Activated T-cell treated with anti-CD3 and anti-CD28 coated beads for 1 hour (primary cell): ENCODE results near the gene CYLD.
A peak's percentile ranks its signal among the peaks of the same experiment; 100 is the strongest.

Experiments used
- DNase-seq: peaks from one replicate; pipeline ENCODE4 v3.0.0-alpha.2; 2020; ENCODE audit warnings: low read depth

Gene CYLD

DNA sequence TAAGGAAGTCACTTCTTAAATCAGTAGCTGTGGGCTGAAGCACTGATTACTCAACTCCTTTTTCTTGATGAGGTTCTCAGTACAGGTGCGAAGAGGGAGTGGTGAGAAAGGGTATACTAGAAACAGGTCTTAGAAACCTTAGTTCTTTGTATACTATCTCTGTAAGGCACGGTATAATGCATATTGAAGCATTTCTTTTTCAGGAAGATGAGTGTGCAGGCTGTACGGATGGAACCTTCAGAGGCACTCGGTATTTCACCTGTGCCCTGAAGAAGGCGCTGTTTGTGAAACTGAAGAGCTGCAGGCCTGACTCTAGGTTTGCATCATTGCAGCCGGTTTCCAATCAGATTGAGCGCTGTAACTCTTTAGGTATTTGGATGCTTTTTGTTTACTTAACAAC is 39.2 kb downstream of the CYLD start:
- DNase-seq, result no peak

DNA sequence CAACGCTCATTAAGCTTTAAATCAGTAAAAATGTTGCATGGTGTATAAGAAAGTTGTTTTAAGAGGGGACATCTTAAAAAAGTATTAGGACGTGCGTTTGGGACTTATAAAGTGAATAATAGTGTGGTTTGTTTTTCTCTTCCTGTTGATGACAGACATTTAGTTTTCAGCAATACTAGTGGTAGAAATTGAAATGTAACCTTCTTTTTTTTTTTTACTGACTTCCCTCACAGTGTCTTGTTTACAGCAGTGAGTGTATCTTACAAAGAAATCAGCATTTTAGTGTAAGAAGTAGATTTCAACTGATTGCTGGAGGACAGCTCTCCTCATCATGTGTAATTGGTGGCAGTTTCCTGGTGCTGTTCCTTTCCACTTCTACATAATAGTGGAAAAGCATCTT is 39.6 kb downstream of the CYLD start:
- no peak for DNase-seq

DNA sequence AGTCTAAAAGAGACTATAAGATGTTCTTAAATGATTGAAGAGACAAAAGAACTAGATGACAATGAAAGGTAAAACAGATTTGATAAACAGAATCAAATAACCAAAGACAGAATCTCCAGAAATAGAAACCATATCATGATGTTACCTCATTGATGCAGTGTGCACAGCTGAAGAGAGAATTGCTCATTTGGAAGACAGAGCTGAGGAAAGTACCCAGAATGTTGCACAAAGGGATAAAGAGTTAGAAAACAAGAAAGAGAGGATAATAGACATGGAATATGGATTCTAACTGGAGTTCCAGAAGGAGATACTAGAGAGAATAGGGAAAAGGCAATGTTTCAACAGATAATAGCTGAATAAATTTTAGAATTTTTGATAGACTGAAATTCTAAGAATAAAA is 47.9 kb downstream of the CYLD start:
- no peak for DNase-seq

DNA sequence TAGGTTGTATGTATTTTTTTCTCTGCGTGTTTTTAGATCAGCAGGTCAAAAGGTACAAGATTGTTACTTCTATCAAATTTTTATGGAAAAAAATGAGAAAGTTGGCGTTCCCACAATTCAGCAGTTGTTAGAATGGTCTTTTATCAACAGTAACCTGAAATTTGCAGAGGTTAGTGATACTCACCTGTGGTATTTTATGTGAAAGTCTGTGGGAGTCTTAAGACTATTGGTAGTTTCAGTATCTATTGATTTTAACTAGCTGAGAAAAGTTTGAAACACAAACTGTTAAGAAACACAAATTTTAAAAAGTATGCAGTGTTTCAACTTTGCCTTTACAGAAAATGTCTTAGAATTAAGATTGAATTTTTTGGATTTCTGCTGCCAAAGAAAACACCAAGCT is 49.6 kb downstream of the CYLD start:
- DNase-seq, result no peak

DNA sequence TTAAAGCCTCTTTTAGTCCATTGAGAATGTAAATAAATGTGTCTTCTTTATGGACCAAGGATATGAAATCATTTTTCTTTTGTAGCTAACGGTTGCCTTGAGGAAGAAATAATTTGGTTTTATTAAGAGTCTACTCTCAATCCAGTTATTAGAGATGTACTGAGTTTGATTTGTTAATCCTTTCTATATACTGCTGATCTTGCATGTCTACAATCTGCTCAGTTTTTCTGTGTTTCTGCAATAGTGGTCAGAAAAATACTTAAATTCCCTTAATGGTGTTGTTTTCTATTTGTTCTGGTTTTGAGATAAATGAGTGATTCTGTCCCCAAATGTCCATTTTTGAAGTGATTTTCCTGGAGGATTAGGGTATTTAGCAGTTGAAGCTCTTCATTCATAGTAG is 54.9 kb downstream of the CYLD start:
- no peak for DNase-seq

DNA sequence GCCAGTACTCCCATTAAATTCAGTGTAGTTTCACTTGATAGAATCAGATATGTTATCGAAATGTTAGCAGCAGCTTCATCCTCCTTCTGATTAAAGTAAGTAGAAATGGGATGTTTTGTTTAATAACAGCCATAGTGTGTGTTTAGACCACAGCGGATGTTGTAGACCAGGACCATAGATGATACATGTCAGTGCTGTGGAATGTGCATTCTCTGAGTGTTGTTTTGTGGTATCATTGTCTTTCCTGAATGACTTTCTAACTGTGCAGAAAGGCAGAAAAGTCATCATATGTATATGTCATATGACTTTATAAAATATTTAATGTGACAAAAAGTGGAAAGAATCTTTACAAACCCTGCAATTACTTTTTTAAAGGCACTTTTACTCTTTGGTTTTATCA is 55.6 kb downstream of the CYLD start:
- no peak for DNase-seq

DNA sequence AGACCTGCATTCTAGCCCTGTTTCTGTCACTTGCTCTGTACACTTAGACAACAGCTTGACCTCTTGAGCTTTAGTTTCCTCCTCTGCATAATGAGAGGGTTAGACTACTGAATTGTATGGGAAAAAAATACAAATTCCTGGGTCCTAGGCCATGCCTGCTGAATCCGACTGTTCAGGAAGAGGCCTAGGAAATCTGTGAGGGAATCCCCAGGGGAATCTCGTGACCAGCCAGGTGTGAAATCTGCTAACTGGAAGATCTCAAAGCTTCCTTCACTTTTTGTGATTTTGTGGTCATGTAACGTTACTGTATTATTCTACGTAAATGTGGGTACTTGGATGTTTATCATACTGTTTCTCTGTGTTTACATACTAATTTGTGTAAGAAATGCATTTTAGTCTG is 58.2 kb downstream of the CYLD start:
- no peak for DNase-seq

DNA sequence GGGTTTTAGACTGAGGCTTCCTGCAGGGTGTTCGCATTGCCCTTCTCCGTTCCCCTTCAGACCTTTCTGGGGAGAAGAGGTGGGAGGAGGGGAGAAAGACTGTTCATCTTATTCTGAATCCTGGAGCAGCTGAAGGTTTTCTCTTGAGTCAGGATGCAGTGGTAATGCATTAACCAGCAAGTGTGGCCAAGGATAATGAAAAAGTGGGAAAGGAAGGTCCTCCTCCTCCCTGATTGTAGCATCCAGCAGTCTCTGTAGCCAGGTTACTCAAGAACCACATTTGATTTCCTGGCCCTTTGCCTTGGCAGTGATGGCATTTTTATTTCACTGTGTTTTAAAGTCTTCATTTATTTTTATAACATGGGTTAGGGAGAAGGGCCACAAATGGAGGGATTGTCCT is 59.1 kb downstream of the CYLD start:
- no peak for DNase-seq

DNA sequence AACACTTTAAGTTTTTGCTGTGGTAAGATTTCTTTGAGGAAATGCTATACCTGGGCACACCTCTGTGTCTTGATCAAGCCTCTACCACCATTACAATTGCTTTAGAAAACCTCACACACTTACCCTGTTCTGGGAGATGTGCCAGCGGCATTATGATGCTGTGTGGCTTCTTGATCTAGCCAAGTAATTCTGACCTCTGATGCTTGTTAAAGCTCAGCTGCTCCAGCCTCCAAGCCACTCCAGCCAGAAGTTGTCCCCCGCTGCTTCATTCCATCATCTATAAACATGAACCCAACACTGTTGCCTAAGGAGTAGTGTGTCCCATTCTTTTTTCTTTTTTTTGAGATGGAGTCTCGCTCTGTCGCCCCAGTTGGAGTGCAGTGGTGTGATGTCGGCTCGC is 60.1 kb downstream of the CYLD start:
- no peak for DNase-seq

DNA sequence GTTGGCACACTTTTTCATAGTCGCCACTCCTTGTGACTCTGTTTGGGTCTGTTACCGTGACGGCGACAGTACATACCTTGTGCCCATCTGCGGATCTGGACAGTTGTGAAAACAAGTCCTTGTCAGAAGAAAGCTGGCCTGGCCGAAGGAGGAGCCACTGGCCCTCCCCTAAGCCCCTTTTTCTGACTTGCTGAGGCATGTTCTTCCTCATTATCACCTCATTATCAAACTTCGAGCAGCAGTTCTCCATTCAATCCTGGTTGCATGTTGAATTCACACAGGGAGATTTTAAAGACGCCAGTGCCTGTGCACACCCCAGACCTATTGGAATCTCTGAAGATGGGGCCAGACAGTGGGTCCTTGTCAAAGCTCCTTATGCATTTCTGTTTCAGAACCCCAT is 61.1 kb downstream of the CYLD start:
- DNase-seq, result no peak

DNA sequence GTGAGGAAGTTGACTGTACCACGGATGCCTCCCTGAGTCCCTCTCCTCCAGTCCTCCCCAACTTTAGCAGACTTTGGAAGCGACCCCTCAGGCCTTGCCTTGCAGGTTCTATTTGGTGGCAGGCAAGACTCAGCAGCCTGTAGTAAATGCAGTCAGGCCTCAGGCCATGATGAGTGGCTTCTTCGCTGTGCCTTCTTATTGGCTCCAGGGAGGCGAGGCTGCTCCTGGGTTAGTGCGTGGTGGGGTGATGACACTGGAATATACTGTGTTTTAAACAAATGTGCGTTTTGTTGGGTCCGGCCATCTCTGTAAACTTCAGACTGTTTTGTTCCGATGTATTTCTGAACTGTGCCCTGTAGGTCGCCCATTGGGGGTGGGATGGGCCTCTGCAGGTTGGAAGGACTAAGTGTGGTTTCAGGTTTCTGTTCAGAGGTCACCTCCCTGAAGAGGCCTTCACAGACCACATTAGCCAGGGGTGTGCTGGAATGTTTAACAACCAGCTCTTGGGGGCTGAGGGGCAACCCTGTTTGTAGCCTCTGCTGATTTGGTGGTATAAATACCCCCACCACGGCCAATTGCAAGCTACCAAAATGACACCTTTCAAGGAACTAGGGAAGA is 62.5 kb downstream of the CYLD start:
- no peak for DNase-seq

DNA sequence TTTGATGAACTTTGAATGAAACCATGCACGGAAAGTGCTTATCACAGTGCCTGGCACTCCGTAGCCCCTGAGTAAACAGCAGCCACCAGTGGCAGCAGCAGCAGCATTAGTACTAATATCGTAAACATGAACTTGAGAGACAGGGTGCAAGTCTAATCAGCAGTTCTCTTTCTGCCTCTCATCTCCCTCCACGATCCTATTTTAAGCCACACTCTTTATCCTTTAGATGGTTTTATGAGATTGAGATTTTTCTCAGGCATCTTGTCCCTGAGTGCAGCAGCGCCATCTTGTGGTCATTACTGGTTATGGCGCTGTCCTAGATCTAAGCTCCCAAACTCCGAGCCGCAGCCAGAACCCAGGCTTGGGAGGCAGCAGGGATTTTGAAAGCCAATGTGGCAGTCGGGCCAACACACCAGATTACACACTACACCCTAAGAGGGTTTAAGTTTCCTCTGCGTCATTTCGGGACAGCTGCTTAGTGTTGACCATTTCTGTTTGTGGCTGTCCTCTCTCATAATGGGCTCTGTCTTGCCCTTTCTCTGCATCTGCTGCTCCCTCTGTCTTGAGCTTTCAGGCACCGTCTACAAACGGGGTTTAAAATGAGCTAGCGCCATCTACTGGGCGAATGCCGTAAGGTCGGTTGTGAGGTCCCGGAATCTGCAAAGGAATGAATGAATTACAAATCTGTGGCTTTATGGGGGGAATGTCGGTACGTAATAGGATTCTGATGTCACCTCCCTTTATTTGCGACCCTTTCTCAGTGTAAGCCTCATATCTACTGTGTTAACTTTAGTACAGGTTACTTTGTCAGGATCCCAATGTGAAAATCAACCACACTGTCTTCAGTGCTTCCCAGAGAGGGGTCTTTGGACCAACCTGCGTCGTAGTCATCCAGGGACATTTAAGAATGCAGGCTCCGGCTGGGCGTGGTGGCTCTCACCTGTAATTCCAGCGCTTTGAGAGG is 64.5 kb downstream of the CYLD start:
- peak; percentile 71 for DNase-seq

DNA sequence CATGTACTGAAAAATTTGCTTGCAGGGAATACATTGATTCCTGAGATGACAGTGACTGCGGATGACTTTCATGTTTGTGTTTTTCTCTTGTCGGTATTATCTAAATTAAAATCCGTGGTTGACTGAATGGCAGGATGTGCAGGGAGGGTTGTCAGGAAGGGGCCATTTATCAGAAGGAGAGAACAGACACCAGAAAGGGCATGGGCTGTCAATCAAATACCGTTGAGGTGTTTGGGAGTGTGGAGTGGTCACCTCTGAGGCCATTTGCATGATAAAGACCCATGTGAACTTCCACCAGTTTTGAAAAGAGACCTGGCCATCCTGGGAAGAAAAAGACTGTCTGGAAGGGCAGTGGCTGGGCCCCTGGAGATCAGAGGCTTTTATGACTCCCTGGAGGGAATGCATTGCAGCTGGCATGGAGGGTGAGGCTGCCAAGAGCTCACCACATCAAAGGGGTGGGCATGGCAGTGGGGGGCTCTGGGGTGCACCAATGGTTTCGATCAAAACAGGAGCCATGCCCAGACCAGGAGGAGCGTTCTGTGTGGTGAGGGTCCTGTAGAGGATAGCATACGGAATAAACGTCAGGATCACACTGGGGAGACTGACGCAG is 67.1 kb downstream of the CYLD start:
- no peak for DNase-seq

DNA sequence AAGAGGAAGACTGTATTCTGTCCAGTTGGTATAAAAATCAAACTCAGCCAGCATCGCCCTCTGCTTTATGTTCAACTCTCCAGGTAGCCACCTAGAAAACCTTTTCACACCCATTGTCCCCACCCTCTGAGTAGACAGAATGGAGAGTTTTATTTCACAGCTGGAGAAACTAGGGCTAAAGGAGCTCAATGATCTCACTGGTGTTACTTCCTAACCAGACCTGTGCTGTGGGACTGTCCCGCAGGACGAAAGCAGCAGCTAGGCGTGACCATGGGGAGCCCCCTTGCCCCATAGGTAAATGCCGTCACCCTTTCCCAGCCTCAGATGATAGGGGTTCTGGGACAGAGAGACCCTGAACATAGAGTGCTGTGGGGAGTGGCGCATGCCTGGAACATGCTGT is 67.7 kb downstream of the CYLD start:
- DNase-seq, result no peak

DNA sequence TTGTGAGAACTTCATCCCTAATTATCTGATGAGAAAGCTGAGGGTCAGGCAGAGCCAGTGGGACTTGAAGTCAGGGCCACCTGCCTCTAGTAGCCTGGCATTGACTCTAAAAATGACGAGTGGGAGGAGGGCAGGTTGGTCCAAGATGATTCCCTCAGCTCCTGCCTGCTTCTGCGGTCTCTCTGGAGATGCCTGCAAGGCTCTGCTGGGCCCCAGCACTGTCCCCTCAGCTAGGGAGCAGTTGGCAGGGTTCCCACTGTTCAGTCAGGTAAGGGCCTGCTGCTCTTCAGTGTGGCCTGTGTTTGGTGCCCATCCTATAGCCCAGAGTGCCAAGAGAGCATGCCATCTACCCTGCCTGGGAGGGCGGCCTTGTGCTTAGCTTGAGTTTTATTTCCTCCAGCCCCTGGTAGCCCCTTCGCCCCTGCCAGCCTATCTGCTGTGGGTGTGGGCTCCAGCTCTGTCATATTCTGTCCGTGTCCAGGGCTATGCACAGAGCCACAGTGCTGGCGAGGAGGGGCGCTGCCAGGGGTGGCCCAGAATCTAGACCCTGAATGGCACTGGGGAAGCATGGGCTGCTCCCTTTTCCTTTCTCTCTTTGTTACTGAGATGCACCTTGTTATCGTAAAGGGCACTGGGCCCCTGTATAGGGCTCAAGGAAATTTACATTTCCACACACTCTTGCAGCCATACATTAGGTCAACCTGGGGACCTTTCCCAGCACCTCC is 68.5 kb downstream of the CYLD start:
- no peak for DNase-seq

DNA sequence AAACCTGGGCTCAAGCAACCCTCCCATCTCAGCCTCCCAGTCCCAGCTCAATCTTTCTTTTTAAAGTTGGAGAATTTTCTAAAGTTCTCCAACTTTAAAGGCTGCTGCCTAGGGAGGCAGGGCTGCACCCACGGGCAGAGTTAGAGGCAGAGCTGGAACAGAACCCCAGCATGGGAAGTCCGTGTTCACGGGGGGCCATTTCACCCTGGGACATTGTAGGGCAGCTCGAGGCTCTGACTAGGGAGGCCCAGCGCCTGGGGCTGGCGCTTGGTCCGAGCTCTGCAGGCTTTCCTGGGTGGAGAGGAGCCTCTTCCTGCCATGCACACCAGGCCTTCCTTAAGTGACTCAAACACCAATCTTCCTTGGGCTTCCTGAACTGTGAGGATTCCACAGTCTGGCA is 70.2 kb downstream of the CYLD start:
- DNase-seq, result no peak

DNA sequence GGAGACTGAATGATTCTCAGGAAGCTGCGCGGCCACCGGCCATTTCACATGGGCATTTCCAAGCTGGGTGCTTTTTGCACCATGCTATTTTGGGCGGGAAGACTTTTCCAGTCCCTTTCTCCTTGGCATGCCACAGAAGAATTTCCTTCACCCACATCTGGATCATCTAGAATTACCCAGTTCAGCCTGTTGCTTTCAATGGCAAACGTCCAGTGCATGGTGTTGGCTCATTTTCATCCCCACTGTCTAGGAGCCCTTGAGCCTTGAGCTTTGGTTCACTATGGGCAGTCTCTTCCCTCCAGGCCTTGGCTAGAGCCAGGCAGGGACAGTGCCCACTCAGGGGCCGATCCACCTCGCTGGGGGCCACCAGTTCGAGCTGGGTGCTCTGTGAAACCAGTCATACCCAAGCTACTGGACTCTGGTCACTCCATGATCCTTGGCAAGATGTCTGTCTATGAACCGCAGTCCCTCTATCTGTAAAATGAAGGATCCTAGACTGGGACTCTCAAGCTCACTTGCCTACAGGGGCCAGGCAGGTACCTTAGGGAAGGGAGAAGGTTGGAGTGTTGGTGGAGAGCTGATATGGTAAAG is 71.1 kb downstream of the CYLD start:
- no peak for DNase-seq

DNA sequence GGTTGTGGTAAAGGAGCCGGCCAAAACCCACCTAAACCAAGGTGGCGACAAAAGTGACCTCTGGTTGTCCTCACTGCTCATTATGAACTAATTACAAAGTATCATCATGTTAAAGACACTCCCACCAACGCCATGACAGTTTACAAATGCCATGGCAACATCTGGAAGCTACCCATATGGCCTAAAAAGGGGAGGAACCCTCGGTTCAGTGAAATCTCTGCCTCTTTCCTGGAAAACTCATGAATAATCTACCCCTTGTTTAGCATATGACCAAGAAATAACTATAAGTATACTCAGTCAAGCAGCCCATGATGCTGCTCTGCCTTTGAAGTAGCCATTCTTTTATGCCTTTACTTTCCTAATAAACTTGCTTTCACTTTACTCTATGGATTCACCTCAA is 72.2 kb downstream of the CYLD start:
- DNase-seq, result no peak

DNA sequence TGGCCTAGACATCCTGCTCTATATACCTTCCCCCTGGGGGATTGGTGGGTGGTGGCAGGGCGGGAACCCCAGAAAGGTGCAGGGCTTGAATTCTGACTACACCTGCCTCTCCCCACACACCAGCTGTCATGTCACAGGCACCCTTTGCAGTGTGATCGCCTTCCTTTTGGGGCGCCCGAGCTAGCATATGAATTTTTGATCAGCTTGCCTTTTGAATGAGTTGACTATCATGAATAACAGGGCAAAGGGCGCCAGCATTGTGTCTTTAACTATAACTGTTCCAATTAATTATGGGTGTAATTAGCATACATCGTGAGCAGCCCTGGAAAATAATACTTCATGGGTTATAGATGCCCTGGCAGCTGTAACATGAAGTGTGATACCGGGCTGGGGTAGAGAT is 72.7 kb downstream of the CYLD start:
- no peak for DNase-seq

DNA sequence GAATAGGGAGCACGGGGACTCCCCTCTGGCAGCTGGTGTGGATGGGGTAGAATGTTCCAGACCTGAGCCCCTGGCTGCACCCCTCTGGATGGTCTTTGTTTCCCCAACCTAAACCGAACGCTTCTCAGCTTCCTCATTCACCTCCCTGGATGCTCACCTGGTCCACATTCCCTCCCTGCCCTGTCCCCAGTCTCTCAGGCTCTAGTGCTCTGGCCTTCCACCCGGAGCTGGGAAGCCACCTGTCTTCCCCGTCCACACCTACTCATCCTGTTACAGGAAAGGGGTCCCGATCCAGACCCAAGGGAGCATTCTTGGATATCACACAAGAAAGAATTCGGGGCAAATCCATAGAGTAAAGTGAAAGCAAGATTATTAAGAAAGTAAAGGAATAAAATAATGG is 73.5 kb downstream of the CYLD start:
- DNase-seq, result no peak

DNA sequence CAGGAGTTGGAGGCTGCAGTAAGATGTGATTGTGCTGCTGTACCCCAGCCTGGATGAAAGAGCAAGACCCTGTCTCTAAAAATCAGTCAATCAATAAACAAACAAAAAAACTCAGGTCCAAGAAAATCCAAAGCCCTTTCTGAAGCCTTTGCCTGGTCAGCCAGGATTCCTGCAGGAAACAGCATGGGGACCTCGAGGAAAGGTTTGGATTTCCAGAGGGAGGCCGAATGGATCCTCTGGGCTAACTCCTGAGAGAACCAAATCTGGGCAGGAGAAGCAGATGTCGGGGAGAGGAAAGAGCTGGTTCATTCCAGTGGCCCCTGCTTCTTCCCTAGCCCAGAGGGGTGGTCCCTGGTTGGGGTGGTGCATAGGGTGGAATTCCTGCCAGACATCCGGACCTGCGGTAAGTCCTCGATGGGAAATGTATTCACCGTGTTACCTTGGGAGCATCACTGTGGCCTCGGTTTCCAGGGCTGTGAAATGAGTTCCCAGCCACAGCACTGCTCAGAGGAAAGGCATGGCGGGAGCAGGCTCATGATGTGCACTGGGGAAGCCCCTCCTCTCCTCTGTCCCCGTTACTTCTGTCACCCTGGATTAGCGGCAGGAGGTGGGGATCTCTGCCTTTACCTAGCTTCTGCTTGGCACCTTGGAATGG is 75.1 kb downstream of the CYLD start:
- no peak for DNase-seq

DNA sequence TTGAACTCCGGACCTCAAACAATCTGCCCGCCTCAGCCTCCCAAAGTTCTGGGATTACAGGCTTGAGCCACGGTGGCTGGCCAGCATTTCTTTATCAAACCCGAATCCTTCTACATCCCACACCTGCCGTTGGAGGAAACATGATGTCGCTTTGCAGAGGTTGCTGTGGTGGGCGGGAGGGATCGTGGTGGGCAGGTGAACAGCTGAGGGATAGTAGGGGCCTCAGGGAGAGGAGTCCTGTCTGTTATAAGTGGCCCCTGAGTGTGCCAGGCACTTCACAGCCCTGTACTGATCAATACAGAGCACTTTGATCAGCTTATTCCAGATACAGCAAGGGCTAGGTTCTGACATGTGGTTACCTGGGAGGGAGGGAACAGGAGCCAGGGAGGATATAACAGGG is 76.5 kb downstream of the CYLD start:
- no peak for DNase-seq
